HEK293 (cell line): ENCODE data around the gene ARHGEF28.

Experiments used
- CTCF ChIA-PET: fragments of 350-600 bp; formaldehyde crosslinking; extraction: SDS; loops from one replicate; lab custom pipeline; 2021; ENCODE audit warnings: antibody characterized with exemption; lab: Yijun Ruan, JAX
- POLR2A ChIA-PET: fragments of 300-600 bp; formaldehyde crosslinking; extraction: SDS; loops from one replicate; lab custom pipeline; 2020; ENCODE audit warnings: antibody characterized with exemption, inconsistent platforms; lab: Yijun Ruan, JAX
- H3K27ac ChIP-seq: fragments of 200-500 bp; sonication (Bioruptor generic); 2 replicates; pipeline ENCODE4 v1.5.1; 2014; ENCODE audit warnings: low read depth, low read length, control low read depth, inconsistent platforms; ENCODE audit errors: extremely low read depth
- H3K36me3 ChIP-seq, 2 experiments: fragments of 200-500 bp in 1 of 2; sonication (Bioruptor generic) in 1 of 2; 1 replicate in 1 of 2; 2 replicates in 1 of 2; pipeline ENCODE4 v1.5.1; 2014 to 2017; ENCODE audit warnings: inconsistent platforms in 2 of 2, low read length in 2 of 2; ENCODE audit not compliant: control insufficient read depth in 2 of 2, insufficient read depth in 1 of 2
- H3K4me1 ChIP-seq: fragments of 200-500 bp; sonication (Bioruptor generic); 2 replicates; pipeline ENCODE4 v1.5.1; 2014; ENCODE audit warnings: mild to moderate bottlenecking, low read length, inconsistent platforms; ENCODE audit not compliant: control insufficient read depth, insufficient read depth
- H3K4me3 ChIP-seq: 2 replicates; pipeline ENCODE4 v1.5.1; 2011; ENCODE audit warnings: low read depth, mild to moderate bottlenecking, control low read depth, low read length, moderate library complexity
- H3K9me3 ChIP-seq: fragments of 200-500 bp; sonication (Bioruptor generic); 2 replicates; pipeline ENCODE4 v1.5.1; 2014; ENCODE audit warnings: low read depth, low read length, inconsistent platforms; ENCODE audit not compliant: control insufficient read depth, insufficient read depth
- BCL11B ChIP-seq: fragments of 450-650 bp; formaldehyde crosslinking; IDR thresholded peaks from 2 replicates; pipeline ENCODE4 v1.5.1; 2016; ENCODE audit warnings: low read depth, missing biosample characterization, missing genetic modification characterization
- GLIS2 ChIP-seq: fragments of 450-650 bp; formaldehyde crosslinking; IDR thresholded peaks from 2 replicates; pipeline ENCODE4 v1.5.1; 2016; ENCODE audit warnings: missing biosample characterization, missing genetic modification characterization
- HOXD13 ChIP-seq: sonication (generic); formaldehyde crosslinking; IDR thresholded peaks from 2 replicates; pipeline ENCODE4 v1.8.0; 2022; ENCODE audit warnings: missing genetic modification reagents, borderline replicate concordance
- OVOL3 ChIP-seq: fragments of 450-650 bp; formaldehyde crosslinking; IDR thresholded peaks from 2 replicates; pipeline ENCODE4 v1.5.1; 2016; ENCODE audit warnings: missing biosample characterization, missing genetic modification characterization
- WT1 ChIP-seq: fragments of 450-650 bp; formaldehyde crosslinking; IDR thresholded peaks from 2 replicates; pipeline ENCODE4 v1.5.1; 2016; ENCODE audit warnings: missing biosample characterization, missing genetic modification characterization
- ZBTB1 ChIP-seq: fragments of 450-650 bp; formaldehyde crosslinking; IDR thresholded peaks from 2 replicates; pipeline ENCODE4 v1.5.1; 2016; ENCODE audit warnings: missing biosample characterization, missing genetic modification characterization
- ZBTB8A ChIP-seq: fragments of 450-650 bp; formaldehyde crosslinking; IDR thresholded peaks from 2 replicates; pipeline ENCODE4 v1.5.1; 2016; ENCODE audit warnings: missing biosample characterization, missing genetic modification characterization
- ZNF146 ChIP-seq: fragments of 450-650 bp; formaldehyde crosslinking; IDR thresholded peaks from 2 replicates; pipeline ENCODE4 v1.5.1; 2016; ENCODE audit warnings: missing biosample characterization, missing genetic modification characterization
- ZNF169 ChIP-seq: fragments of 450-650 bp; formaldehyde crosslinking; IDR thresholded peaks from 2 replicates; pipeline ENCODE4 v1.5.1; 2016; ENCODE audit warnings: missing biosample characterization, missing genetic modification characterization
- ZNF174 ChIP-seq: fragments of 450-650 bp; formaldehyde crosslinking; IDR thresholded peaks from 2 replicates; pipeline ENCODE4 v1.5.0; 2017; ENCODE audit warnings: missing biosample characterization, mild to moderate bottlenecking, missing genetic modification characterization
- ZNF248 ChIP-seq: fragments of 450-650 bp; formaldehyde crosslinking; IDR thresholded peaks from 2 replicates; pipeline ENCODE4 v1.5.1; 2017; ENCODE audit warnings: missing biosample characterization, missing genetic modification characterization
- ZNF350 ChIP-seq: fragments of 450-650 bp; formaldehyde crosslinking; IDR thresholded peaks from 2 replicates; pipeline ENCODE4 v1.5.0; 2017; ENCODE audit warnings: missing biosample characterization, mild to moderate bottlenecking, missing genetic modification characterization
- ZNF37A ChIP-seq: fragments of 450-650 bp; IDR thresholded peaks from 2 replicates; pipeline ENCODE4 v1.5.1; 2018; ENCODE audit warnings: missing biosample characterization, missing genetic modification characterization
- ZNF394 ChIP-seq: fragments of 450-650 bp; formaldehyde crosslinking; IDR thresholded peaks from 2 replicates; pipeline ENCODE4 v1.5.1; 2016; ENCODE audit warnings: missing biosample characterization, missing genetic modification characterization, mild to moderate bottlenecking, moderate library complexity, borderline replicate concordance
- ZNF433 ChIP-seq: fragments of 450-650 bp; formaldehyde crosslinking; IDR thresholded peaks from 2 replicates; pipeline ENCODE4 v1.5.1; 2016; ENCODE audit warnings: missing biosample characterization, missing genetic modification characterization, low read depth
- ZNF48 ChIP-seq: fragments of 450-650 bp; formaldehyde crosslinking; IDR thresholded peaks from 2 replicates; pipeline ENCODE4 v1.5.1; 2016; ENCODE audit warnings: missing biosample characterization, missing genetic modification characterization
- ZNF510 ChIP-seq: fragments of 450-650 bp; formaldehyde crosslinking; IDR thresholded peaks from 2 replicates; pipeline ENCODE4 v1.5.1; 2018; ENCODE audit warnings: mild to moderate bottlenecking, missing genetic modification characterization, missing biosample characterization; ENCODE audit not compliant: insufficient replicate concordance
- ZNF529 ChIP-seq: fragments of 450-650 bp; formaldehyde crosslinking; IDR thresholded peaks from 2 replicates; pipeline ENCODE4 v1.5.1; 2017; ENCODE audit warnings: missing genetic modification characterization, missing biosample characterization; ENCODE audit not compliant: insufficient replicate concordance
- ZNF571 ChIP-seq: fragments of 450-650 bp; formaldehyde crosslinking; IDR thresholded peaks from 2 replicates; pipeline ENCODE4 v1.5.0; 2017; ENCODE audit warnings: missing biosample characterization, missing genetic modification characterization
- ZNF792 ChIP-seq: fragments of 450-650 bp; formaldehyde crosslinking; IDR thresholded peaks from 2 replicates; pipeline ENCODE4 v1.5.1; 2016; ENCODE audit warnings: missing biosample characterization, missing genetic modification characterization
- TF ChIP-seq, protein P1 (sequence below): fragments of 450-650 bp; formaldehyde crosslinking; conservative IDR thresholded peaks from 2 replicates; pipeline ENCODE4 v1.5.1; 2016; ENCODE audit warnings: low read depth, missing biosample characterization, missing genetic modification characterization
- TF ChIP-seq, protein P2 (sequence below): fragments of 450-650 bp; formaldehyde crosslinking; IDR thresholded peaks from 2 replicates; pipeline ENCODE4 v1.5.1; 2016; ENCODE audit warnings: missing biosample characterization, missing genetic modification characterization
- TF ChIP-seq, protein P3 (sequence below): fragments of 450-650 bp; formaldehyde crosslinking; IDR thresholded peaks from 2 replicates; pipeline ENCODE4 v1.5.1; 2016; ENCODE audit warnings: missing biosample characterization, missing genetic modification characterization
- TF ChIP-seq, protein P4 (sequence below): fragments of 450-650 bp; formaldehyde crosslinking; IDR thresholded peaks from 2 replicates; pipeline ENCODE4 v1.5.1; 2017; ENCODE audit warnings: missing biosample characterization, missing genetic modification characterization

The ARHGEF28 gene

DNA sequence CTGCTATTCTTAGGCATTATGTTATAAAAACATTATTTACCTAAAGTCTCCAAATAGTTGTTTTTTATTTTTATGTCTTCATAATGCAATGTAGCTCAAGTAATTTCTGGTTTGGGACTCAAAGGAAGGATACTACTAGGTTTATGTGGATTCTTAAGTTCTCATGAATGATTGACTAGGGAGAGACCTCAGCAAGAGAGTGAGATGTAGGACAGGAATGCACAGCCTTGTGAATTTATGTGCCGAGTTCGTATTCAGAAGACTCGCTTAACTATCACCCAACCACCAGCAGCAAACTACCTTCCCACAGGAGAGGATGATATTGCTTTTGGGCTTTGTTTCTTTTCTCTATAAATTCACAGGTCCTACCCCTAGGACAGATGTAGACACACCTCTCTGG lies 282.9 kb downstream of the ARHGEF28 start:
- Histone ChIP-seq H3K9me3 (no peaks in the 10 kb centered on the region), H3K36me3 (peaks cover 0 to 4% of the 10 kb centered on the region in 2 experiments; a peak in 1 of 3 replicates), H3K4me3 (no peak overlapping the region), H3K27ac (no peak overlapping the region), H3K4me1 (peaks cover 13% of the 10 kb centered on the region)
- TF ChIP-seq ZNF433 (tag by site-specific recombination): no peak
- TF ChIP-seq OVOL3 (tag by site-specific recombination): no peak
- TF ChIP-seq, protein P1, sequence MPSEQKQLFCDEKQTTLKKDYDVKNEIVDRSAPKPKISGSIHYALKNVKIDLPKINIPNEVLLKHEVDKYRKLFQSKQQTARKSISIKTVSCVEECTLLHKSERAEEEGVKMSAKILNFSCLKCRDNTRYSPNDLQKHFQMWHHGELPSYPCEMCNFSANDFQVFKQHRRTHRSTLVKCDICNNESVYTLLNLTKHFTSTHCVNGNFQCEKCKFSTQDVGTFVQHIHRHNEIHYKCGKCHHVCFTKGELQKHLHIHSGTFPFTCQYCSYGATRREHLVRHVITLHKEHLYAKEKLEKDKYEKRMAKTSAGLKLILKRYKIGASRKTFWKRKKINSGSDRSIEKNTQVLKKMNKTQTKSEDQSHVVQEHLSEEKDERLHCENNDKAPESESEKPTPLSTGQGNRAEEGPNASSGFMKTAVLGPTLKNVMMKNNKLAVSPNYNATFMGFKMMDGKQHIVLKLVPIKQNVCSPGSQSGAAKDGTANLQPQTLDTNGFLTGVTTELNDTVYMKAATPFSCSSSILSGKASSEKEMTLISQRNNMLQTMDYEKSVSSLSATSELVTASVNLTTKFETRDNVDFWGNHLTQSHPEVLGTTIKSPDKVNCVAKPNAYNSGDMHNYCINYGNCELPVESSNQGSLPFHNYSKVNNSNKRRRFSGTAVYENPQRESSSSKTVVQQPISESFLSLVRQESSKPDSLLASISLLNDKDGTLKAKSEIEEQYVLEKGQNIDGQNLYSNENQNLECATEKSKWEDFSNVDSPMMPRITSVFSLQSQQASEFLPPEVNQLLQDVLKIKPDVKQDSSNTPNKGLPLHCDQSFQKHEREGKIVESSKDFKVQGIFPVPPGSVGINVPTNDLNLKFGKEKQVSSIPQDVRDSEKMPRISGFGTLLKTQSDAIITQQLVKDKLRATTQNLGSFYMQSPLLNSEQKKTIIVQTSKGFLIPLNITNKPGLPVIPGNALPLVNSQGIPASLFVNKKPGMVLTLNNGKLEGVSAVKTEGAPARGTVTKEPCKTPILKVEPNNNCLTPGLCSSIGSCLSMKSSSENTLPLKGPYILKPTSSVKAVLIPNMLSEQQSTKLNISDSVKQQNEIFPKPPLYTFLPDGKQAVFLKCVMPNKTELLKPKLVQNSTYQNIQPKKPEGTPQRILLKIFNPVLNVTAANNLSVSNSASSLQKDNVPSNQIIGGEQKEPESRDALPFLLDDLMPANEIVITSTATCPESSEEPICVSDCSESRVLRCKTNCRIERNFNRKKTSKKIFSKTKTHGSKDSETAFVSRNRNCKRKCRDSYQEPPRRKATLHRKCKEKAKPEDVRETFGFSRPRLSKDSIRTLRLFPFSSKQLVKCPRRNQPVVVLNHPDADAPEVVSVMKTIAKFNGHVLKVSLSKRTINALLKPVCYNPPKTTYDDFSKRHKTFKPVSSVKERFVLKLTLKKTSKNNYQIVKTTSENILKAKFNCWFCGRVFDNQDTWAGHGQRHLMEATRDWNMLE (tag by site-specific recombination): no peak
- no peak for TF ChIP-seq BCL11B
- TF ChIP-seq, protein P2, sequence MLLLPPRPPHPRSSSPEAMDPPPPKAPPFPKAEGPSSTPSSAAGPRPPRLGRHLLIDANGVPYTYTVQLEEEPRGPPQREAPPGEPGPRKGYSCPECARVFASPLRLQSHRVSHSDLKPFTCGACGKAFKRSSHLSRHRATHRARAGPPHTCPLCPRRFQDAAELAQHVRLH (tag by site-specific recombination): no peak
- no peak for TF ChIP-seq HOXD13 (CRISPR knock-in tag)
- POLR2A ChIA-PET: no interaction called here
- CTCF ChIA-PET: interaction anchor here (0.6 to 1.0 kb wide), 2 partner anchors 739 to 740 kb away, joined by 3 to 4 read pairs; no protein-coding TSS in a partner anchor

DNA sequence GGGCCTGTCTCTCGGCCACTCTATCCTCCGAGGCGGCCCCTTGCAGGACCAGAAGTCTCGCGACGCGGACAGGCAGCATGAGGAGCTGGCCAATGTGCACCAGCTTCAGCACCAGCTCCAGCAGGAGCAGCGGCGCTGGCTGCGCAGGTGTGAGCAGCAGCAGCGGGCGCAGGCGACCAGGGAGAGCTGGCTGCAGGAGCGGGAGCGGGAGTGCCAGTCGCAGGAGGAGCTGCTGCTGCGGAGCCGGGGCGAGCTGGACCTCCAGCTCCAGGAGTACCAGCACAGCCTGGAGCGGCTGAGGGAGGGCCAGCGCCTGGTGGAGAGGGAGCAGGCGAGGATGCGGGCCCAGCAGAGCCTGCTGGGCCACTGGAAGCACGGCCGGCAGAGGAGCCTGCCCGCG lies 283.5 kb downstream of the ARHGEF28 start:
- H3K27ac ChIP-seq: no peak overlapping the region
- peaks cover 13% of the 10 kb centered on the region for H3K4me1 ChIP-seq
- POLR2A ChIA-PET: no interaction called here
- TF ChIP-seq ZNF792 (tag by site-specific recombination) (no peak), ZNF350 (tag by site-specific recombination) (no peak), ZNF571 (tag by site-specific recombination) (no peak), ZBTB8A (tag by site-specific recombination) (no peak), ZNF146 (no peak), ZNF510 (tag by site-specific recombination) (no peak), ZNF394 (tag by site-specific recombination) (no peak)
- TF ChIP-seq, protein P3, sequence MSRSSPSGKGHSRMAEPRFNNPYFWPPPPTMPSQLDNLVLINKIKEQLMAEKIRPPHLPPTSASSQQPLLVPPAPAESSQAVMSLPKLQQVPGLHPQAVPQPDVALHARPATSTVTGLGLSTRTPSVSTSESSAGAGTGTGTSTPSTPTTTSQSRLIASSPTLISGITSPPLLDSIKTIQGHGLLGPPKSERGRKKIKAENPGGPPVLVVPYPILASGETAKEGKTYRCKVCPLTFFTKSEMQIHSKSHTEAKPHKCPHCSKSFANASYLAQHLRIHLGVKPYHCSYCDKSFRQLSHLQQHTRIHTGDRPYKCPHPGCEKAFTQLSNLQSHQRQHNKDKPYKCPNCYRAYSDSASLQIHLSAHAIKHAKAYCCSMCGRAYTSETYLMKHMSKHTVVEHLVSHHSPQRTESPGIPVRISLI (tag by site-specific recombination): no peak
- no peak overlapping the region for H3K4me3 ChIP-seq
- H3K9me3 ChIP-seq: no peaks in the 10 kb centered on the region
- peaks cover 0 to 4% of the 10 kb centered on the region in 2 experiments; a peak in 1 of 3 replicates for H3K36me3 ChIP-seq
- CTCF ChIA-PET: no interaction called here

DNA sequence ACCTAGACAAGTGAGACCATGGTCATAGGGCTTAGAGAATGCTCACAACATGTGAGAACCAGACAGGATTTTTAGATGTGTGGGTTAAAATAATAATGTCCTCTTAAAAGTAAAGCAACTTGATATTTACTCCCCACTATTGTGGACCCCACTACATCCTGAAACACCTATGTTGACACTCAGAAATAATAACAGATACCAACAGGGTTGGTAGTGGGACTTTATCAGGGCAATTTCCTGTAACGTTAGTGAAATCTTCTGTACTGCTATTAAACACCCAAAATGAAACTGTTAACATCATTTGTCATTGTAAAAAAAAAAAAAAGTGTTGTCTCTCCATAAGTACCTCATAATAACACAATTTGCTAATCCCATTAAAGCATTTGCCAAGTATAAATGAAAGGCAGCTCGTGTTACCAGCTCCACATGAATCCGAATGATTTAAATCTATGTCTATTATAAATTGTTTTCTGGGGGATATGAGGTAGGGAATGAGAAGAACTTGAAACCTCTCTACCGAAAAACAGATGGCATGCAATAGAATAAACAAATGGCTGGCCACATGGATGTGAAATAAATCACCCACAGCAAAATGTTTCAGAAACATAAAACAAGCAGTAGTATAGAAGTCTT lies 285.9 kb downstream of the ARHGEF28 start:
- no peak overlapping the region for H3K27ac ChIP-seq
- ChIA-PET CTCF (interaction anchor here (0.7 to 2.1 kb wide), 2 partner anchors 10 to 602 kb away, joined by 4 to 7 read pairs; no protein-coding TSS in a partner anchor), POLR2A (no interaction called here)
- H3K4me3 ChIP-seq: no peak overlapping the region
- H3K4me1 ChIP-seq: peaks cover 13% of the 10 kb centered on the region
- H3K36me3 ChIP-seq: no peaks in the 10 kb centered on the region; a peak in 1 of 3 replicates
- H3K9me3 ChIP-seq: no peaks in the 10 kb centered on the region
- TF ChIP-seq ZNF169 (tag by site-specific recombination): no peak
- TF ChIP-seq ZBTB1 (tag by site-specific recombination): peak; percentile 90; the same call in 1 of the 2 replicates
- peak; percentile 66 for TF ChIP-seq WT1 (tag by site-specific recombination)
- no peak for TF ChIP-seq ZNF174 (tag by site-specific recombination)
- TF ChIP-seq ZNF792 (tag by site-specific recombination): no peak
- no peak for TF ChIP-seq ZNF37A (tag by site-specific recombination)
- TF ChIP-seq ZNF529 (tag by site-specific recombination): no peak
- TF ChIP-seq ZNF248 (tag by site-specific recombination): no peak
- TF ChIP-seq ZNF394 (tag by site-specific recombination): peak; percentile 55; the same call in 1 of the 2 replicates
- no peak for TF ChIP-seq GLIS2 (tag by site-specific recombination)
- TF ChIP-seq ZNF48: no peak
- TF ChIP-seq, protein P4, sequence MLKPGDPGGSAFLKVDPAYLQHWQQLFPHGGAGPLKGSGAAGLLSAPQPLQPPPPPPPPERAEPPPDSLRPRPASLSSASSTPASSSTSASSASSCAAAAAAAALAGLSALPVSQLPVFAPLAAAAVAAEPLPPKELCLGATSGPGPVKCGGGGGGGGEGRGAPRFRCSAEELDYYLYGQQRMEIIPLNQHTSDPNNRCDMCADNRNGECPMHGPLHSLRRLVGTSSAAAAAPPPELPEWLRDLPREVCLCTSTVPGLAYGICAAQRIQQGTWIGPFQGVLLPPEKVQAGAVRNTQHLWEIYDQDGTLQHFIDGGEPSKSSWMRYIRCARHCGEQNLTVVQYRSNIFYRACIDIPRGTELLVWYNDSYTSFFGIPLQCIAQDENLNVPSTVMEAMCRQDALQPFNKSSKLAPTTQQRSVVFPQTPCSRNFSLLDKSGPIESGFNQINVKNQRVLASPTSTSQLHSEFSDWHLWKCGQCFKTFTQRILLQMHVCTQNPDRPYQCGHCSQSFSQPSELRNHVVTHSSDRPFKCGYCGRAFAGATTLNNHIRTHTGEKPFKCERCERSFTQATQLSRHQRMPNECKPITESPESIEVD (tag by site-specific recombination): peak; percentile 99
